Lung microvascular endothelial cell (primary cell): Measurements from ENCODE around the gene ADIPOQ. TPM values are rescaled to one million over a fixed set of nuclear protein-coding genes. Genes with fewer than 3 reads are reported as not detected.
"Not testable (repeated sequence)": the region's sequence is repeated elsewhere in the genome, so short reads cannot be mapped to it uniquely, and the experiment has no call there.

Source experiments
- DNase-seq, 2 donors: peaks; one replicate each; pipeline versions ENCODE4 v3.0.0 to v3.0.0-alpha.2; 2010; ENCODE audit warnings: low read depth in 2 of 2
- total RNA-seq: library from RNA; depleted of rRNA; stranded (reverse); fragments of >200 nt; gene quantifications from 2 replicates; pipeline ENCODE4 v1.2.1, GENCODE V29; 2014

ADIPOQ gene
- not detected in 2 replicates for total RNA-seq

- no peak for DNase-seq
Observed at GRCh38 chr3:186842426-186843038, at the start of gene ADIPOQ. TSS of gene ADIPOQ (plus strand) at chr3:186842710. CDS start at chr3:186853059, 10,349 bp downstream.

DNA sequence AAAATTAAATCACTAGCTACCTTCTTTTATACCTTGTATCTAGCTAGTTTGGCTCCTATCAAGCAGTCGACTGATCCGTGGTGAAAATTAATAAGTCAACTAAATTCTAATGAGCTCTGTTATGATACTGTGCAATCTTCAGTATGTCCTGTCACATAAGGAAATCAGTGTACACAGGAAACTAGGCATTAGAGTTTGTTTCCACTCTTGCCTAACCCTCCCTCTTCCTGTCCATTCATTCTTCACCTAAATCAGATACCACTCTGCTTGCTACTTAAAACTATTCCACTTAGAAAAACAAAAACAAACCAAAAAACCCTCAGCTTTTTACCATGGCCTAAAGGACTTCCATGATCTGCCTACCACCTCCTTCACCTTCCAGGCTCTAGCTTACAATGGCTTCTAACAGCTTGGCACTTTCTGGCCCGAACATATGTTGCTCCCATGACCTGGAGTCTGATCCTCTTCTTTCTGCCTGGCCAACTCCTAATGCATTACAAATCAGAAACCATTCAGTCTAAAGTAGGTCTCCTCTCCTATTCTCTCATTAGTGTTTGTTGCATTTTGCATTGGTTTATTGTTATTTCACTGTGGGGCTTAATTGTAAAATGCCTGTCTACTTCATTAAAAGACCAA is 44.2 kb upstream of the ADIPOQ start:
- peak; percentile 30 to 49 for DNase-seq

- no peak for DNase-seq
Observed at GRCh38 chr3:186800285-186800684, 42.2 kb upstream of the ADIPOQ start.

- no peak for DNase-seq
Observed at GRCh38 chr3:186802701-186803100, 39.8 kb upstream of the ADIPOQ start.

- DNase-seq, result not testable (repeated sequence)
Observed at GRCh38 chr3:186803447-186803846, 39.1 kb upstream of the ADIPOQ start.

DNA sequence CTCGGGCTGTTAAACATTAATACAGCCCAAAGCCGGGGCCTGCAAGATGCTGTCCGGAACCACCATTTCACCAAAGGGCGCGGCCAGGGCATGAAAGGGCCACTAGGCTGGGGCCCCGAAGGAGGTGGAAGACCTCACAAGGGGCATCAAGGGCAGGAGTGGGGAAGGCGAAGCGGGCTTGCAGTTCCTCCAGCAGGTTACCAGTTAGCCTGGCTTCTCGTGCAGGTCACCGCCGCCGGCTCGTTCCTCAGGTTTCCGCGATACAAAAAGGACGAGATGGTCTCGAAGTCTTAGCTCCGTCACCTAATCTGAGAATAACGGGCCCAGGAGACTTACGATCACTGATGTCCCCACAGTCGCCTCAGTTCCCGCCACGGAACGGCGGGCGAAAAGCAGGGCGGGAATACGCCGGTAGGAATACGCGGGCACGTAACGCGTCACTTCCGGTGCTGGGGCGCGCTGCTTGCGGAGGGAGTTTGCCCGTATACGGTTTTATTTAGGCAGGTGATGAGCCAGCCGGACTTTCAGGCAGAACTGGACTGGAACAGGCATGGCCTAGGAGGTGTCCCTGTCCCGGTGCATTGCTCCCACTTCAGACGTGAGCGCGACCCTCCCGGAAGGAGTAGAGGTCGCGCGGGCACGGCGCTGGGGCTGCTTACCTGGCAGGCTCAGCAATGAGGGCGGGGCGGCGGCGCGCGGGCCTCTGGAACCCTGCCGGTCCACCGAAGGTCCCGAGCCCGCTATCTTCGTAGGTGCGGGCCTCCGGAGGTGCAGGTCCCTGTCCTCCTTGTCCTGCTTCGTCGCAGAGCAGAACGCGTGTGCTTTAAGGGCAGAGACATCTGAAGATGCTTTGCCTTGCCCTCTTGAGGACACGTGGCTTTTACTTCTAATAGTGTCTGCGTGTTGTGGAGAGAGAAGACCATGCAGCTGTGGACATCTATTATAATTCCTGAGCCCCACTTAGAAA is 36.1 kb upstream of the ADIPOQ start, which contains the start of gene RFC4:
Gene RFC4, minus strand, starts transcription at position 394 of the 967 bp plus-strand sequence. CDS start 1,769 bp downstream, outside the sequence.
- peak; percentile 65 to 81 for DNase-seq

- peak in 1 of 2 donors; percentile 42 for DNase-seq
Observed at GRCh38 chr3:186807231-186807630, 35.3 kb upstream of the ADIPOQ start.

GRCh38 chr3:186810336-186810996 is 32.0 kb upstream of the ADIPOQ start:
- DNase-seq, result no peak

- not testable (repeated sequence) for DNase-seq
Observed at GRCh38 chr3:186811313-186811712, 31.2 kb upstream of the ADIPOQ start.

GRCh38 chr3:186814100-186814499 is 28.4 kb upstream of the ADIPOQ start:
- no peak for DNase-seq

DNA sequence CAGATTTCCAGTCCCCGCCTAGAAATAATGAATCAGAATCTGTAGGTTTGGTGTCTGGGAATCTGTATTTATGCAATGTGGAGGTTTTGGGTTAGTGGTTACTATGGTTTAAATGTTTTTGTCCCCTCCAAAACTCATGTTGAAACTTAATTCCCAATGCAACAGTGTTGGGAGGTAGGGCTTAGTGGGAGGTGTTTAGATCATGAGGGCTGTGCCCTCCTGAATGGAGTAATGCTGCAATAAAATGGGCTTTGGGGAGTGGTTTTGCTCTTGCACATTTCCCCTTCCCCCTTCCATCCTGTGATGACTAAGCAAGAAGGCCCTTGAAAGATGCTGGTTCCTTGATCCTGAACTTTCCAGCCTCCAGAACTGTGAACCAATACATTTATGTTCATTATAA is 27.1 kb upstream of the ADIPOQ start:
- peak in 1 of 2 donors; percentile 54 for DNase-seq

GRCh38 chr3:186818516-186818915 is 24.0 kb upstream of the ADIPOQ start:
- no peak for DNase-seq

GRCh38 chr3:186818956-186819355 is 23.6 kb upstream of the ADIPOQ start:
- DNase-seq, result no peak

GRCh38 chr3:186821429-186822387 is 20.8 kb upstream of the ADIPOQ start:
- DNase-seq, result peak; percentile 71 to 81

DNA sequence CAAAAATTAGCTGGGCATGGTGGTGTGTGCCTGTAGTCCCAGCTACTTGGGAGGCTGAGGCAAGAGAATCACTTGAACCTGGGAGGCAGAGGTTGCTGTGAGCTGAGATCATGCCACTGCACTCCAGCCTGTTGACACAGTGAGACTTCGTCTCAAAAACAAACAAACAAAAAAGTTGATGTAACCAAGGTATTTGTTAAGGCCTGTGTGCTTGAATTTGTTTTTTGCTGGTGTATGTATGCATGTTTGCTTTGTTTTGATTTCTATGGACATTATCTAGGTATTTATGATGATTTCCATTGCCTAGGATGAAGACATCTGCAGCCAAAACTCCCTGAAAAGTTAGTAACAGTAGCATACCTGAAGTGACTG is 20.1 kb upstream of the ADIPOQ start:
- DNase-seq, result not testable (repeated sequence)

DNA sequence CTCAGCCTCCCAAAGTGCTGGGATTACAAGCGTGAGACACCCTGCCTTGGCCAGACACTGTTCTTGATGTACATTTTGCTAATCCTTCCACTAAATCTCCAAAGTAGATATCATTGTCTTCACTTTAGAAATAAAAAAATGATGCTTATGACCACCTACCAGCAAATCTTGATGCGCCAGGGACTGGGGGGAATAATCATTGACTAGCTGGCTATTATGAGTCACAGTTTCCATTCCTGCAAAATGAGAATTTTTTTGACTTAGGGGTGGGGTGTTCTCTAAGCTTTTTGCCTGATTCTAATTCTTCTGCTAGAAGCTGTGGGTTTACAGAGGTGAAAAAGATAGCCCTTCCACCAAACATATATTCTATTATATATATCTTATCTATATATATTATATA is 19.1 kb upstream of the ADIPOQ start:
- DNase-seq, result peak in 1 of 2 donors; percentile 44

DNA sequence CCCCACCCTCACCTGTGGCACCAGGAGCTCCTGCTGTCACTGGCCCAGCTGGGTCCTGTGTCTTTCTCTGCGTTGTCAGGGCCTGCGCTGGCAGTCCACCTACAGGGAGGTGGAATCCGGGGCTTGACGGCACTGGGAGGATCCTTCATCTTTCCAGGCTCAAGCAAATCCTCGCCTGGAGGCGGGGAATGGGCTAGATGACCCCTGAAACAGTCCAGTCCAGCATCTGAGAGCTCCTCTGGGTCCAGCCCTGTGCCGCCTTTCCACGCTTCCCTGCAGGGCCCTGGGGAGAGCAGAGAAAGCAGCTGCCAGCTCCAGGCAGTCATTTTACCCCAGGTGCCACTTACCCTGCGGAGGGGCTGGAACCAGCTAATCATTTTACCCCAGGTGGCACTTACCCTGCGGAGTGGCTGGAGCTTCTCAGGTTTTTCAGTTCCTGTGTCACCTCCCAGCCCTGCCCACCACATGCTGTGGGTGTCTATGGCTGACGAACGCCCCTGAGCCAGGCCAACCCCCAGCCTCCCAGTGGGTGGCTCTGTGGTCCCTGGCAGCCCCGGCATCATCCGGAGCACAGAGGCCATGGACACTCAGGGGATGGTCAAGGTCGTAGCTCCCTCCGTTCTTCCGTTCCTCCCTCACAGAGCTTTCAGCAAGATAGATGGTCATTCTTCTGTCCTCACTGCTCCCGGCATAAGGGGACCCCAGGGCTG is 17.9 kb upstream of the ADIPOQ start:
- DNase-seq, result no peak

DNA sequence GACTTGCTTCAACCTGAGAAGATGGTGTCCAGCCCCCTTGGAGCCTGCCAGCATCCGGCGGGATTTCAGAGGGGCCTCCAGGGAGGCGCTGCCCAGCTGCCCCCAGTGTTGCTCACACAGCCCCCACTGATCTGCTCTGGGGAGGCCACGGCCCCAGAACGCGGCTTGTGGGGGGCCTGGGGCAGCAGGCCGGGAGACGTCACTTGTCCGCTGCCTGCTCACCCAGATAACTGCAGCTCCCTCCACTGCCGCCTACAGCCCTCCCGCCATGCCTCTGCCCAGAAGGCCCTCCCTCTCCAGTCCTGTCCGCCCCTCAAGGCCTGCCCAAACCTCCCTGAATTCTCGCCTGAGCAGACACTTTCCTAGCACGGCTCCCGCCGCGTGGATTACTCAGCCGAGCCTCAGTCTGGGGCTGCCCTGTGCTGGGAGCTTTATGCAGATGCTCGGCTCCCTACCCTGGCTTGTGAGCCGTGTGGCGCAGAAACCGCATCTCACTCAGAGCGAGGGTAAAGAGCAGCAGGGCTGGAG is 17.2 kb upstream of the ADIPOQ start:
- no peak for DNase-seq

DNA sequence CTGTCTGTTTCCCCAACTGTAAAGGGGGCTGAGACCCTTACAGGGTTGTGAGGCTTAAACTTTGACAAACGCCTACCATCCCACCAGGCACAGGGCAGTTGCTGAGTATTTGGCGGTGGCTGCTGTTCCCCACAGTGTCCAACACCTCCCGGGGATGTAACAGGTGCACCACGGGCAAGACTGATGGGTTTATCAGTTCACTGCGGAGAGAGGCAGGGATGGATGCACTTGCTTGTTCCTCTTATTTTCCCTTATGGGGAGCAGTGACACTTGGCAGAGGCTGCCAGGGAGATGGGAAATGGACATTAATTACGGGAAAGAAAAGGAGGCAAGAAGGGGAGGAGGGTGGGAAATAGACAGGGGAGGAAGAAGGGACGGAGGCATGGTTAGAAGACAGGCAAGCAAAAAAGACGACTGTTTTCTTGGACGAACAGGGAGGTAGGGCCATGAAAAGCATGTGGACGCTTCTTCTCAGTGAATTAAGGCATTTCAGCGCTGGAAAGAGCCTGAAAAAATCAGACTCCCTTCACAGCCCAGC is 16.6 kb upstream of the ADIPOQ start:
- DNase-seq, result no peak
